Lower leg skin (tissue), 3 donors: ENCODE results near the gene EFTUD2.

ENCODE experiments used
- CTCF ChIP-seq, 3 donors: fragments of 450-650 bp; IDR thresholded peaks; one replicate each; pipeline ENCODE4 v1.5.1; 2016; ENCODE audit warnings: antibody characterized with exemption in 3 of 3, mild to moderate bottlenecking in 3 of 3, moderate library complexity in 2 of 3
- POLR2A ChIP-seq, 2 donors: fragments of 450-650 bp; IDR thresholded peaks; one replicate each; pipeline ENCODE4 v1.6.1; 2016 to 2017; ENCODE audit warnings: antibody characterized with exemption in 2 of 2, mild to moderate bottlenecking in 1 of 2, moderate library complexity in 1 of 2

DNA sequence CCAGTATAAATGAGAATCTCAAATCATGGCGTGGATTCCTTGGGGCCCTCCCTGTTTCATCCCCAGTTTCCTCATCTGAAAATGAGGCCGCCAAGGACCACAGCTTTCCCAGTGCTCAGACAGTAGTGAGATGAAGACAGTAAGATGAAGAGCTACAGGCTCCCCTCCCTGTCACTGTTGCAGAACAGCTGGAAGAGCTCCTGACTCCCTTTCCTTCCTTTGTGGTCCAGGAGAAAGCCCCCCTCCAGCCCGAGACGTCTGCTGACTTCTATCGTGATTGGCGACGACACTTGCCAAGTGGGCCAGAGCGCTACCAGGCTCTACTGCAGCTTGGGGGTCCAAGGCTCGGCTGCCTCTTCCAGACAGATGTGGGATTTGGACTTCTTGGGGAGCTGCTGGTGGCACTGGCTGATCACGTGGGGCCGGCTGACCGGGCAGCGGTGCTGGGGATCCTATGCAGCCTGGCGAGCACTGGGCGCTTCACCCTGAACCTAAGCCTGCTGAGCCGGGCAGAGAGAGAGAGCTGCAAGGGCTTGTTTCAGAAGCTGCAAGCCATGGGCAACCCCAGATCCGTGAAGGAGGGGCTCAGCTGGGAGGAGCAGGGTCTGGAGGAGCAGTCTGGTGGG lies 3.0 kb upstream of the EFTUD2 start:
- no peak for TF ChIP-seq CTCF (IDR thresholded peaks at IDR 0.05)
- TF ChIP-seq POLR2A (IDR thresholded peaks at IDR 0.05) = no peak
